ENCODE measurements around the gene ARHGAP15.

ARHGAP15 gene

GRCh38 chr2:143519521-143519920 lies 390.3 kb downstream of the ARHGAP15 start:
- TF ChIP-seq ZFX (IDR thresholded peaks at IDR 0.05; ENCODE audit: borderline replicate concordance) = no peak
- TF ChIP-seq CTCF (IDR thresholded peaks at IDR 0.05) = no peak
- no peak overlapping the region for H3K27ac ChIP-seq

GRCh38 chr2:143521396-143521795 lies 392.2 kb downstream of the ARHGAP15 start:
- no peak for TF ChIP-seq ZFX (IDR thresholded peaks at IDR 0.05; ENCODE audit: borderline replicate concordance)
- TF ChIP-seq CTCF (IDR thresholded peaks at IDR 0.05) = no peak
- H3K27ac ChIP-seq = no peak overlapping the region

GRCh38 chr2:143522699-143523098 lies 393.5 kb downstream of the ARHGAP15 start:
- no peak for TF ChIP-seq CTCF (IDR thresholded peaks at IDR 0.05)
- TF ChIP-seq ZFX (IDR thresholded peaks at IDR 0.05; ENCODE audit: borderline replicate concordance) = no peak
- no peak overlapping the region for H3K27ac ChIP-seq

GRCh38 chr2:143524119-143524553 lies 394.9 kb downstream of the ARHGAP15 start:
- no peak for TF ChIP-seq ZFX (IDR thresholded peaks at IDR 0.05; ENCODE audit: borderline replicate concordance)
- TF ChIP-seq CTCF (IDR thresholded peaks at IDR 0.05) = no peak
- no peak overlapping the region for H3K27ac ChIP-seq

GRCh38 chr2:143524559-143525401 lies 395.6 kb downstream of the ARHGAP15 start:
- no peak overlapping the region for H3K27ac ChIP-seq
- no peak for TF ChIP-seq CTCF (IDR thresholded peaks at IDR 0.05)
- TF ChIP-seq ZFX (IDR thresholded peaks at IDR 0.05; ENCODE audit: borderline replicate concordance) = no peak

GRCh38 chr2:143525402-143525860 lies 396.2 kb downstream of the ARHGAP15 start:
- H3K27ac ChIP-seq = no peak overlapping the region
- TF ChIP-seq CTCF (IDR thresholded peaks at IDR 0.05) (no peak), ZFX (IDR thresholded peaks at IDR 0.05; ENCODE audit: borderline replicate concordance) (no peak)

- H3K27ac ChIP-seq = no peak overlapping the region
- TF ChIP-seq ZFX (IDR thresholded peaks at IDR 0.05; ENCODE audit: borderline replicate concordance) (no peak), CTCF (IDR thresholded peaks at IDR 0.05) (no peak)
Measured at GRCh38 chr2:143526498-143526897, 397.3 kb downstream of the ARHGAP15 start.

Measured in 22Rv1 (cell line).